LNCaP clone FGC (cell line): Measurements from ENCODE around the gene PSD4.

Experiments
- DNase-seq: peaks from one replicate; pipeline ENCODE4 v3.0.0-alpha.2; 2011; ENCODE audit warnings: low read depth
- H3K4me3 ChIP-seq: 2 replicates; pipeline ENCODE4 v1.5.1; 2011; ENCODE audit warnings: mild to moderate bottlenecking, low read depth, low read length, control low read depth
- TF ChIP-seq, protein P1 (sequence below): IDR thresholded peaks from 2 replicates; pipeline ENCODE4 v1.5.1; 2012; ENCODE audit warnings: mild to moderate bottlenecking; ENCODE audit not compliant: control insufficient read depth, insufficient read depth; ENCODE audit errors: extremely low read depth

The PSD4 gene

DNA sequence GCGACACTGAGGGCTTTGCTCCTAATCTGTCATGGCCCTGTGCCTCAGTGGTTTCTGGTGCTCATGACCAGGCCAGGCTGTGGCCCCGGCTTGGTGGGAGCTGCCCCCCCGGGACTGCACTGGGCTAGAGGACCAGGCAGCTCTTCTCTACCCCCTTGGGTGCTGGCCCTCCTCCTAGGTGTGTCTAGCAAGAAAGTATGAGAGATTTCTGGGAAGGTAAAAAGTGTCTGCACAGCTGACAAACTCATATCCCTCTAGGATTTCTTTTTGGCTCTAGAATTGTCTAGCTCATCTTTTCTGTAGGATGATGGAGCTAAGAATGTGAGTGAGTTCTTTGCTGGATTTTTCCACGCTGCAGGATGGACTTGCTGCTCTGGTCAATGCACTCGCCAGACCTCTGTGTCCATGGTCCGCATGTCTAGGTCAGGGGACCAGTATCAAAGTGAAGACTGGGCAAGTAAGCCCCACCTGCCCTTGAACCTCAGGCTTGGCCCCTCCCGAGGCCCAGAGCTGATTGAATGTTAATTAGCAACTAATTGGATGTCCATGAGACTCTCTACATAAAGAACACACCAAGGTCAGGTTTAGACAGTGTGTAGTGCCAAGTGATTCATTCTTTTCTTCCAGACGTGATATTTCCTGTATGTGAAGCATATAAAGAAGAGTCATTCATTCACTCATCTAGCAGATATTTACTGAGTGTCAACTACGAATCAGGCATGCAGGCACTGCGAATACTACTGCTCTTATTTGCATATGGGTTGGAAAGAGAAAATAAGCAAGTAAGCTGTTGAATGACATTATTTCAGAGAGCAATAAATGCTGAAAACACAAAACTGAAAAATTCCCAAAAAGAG lies 15.6 kb upstream of the PSD4 start:
- H3K4me3 ChIP-seq, result peak overlapping the region; percentile 73
- TF ChIP-seq, protein P1, sequence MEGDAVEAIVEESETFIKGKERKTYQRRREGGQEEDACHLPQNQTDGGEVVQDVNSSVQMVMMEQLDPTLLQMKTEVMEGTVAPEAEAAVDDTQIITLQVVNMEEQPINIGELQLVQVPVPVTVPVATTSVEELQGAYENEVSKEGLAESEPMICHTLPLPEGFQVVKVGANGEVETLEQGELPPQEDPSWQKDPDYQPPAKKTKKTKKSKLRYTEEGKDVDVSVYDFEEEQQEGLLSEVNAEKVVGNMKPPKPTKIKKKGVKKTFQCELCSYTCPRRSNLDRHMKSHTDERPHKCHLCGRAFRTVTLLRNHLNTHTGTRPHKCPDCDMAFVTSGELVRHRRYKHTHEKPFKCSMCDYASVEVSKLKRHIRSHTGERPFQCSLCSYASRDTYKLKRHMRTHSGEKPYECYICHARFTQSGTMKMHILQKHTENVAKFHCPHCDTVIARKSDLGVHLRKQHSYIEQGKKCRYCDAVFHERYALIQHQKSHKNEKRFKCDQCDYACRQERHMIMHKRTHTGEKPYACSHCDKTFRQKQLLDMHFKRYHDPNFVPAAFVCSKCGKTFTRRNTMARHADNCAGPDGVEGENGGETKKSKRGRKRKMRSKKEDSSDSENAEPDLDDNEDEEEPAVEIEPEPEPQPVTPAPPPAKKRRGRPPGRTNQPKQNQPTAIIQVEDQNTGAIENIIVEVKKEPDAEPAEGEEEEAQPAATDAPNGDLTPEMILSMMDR, result no peak
- no peak for DNase-seq

DNA sequence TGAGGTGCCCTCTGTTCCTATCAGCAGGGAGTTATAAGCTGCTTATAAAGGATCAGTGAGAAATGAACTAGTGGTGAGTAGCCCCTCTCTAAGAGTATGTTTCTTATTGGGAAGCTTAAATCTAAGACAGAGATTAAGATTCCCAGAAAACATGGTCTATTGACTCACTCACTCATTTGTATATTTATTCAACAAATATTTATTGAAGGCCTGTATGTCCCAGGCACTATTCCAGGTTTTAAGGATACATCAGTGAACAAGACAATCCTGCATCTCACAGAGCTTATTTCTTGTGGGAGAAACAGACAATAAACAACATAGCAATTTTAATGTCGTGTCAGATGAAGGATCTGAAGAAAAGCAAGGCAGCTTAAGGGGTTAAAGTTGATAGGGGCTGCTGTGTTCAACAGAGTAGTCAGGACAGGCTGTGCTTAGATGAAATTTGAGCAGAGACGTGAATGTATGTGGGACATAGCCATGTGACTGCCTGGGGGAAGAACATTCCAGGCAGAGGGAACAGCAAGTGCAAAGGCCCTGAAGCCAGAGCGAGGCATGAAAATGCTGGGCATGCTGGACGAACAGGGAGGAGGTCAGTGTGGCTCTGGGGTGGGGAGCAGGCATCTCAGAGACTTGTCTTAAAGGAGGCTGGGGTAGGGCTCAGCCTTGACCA lies 14.8 kb upstream of the PSD4 start:
- peak; percentile 94 for DNase-seq
- peak overlapping the region; percentile 73 for H3K4me3 ChIP-seq
- TF ChIP-seq, protein P1, result no peak

DNA sequence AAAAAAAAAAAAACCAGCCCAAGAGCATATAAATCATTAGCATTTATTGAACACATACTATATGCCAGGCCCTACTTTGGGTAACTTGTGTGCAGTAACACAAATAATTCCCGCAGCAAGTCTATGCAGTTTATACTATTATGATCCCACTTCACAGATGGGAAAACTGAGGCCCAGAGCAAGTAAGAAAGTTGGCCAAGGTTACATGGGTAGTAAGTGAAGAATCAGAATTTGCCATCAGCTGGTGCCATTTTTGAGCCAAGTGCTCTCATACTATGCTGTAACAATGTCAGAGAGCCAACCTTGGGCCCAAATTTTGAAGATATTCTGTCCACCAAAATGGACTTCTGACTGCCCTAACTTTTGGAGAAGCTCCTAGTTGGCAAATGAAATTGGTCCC lies 13.5 kb upstream of the PSD4 start:
- no peak for DNase-seq
- TF ChIP-seq, protein P1, result no peak
- no peak overlapping the region for H3K4me3 ChIP-seq

DNA sequence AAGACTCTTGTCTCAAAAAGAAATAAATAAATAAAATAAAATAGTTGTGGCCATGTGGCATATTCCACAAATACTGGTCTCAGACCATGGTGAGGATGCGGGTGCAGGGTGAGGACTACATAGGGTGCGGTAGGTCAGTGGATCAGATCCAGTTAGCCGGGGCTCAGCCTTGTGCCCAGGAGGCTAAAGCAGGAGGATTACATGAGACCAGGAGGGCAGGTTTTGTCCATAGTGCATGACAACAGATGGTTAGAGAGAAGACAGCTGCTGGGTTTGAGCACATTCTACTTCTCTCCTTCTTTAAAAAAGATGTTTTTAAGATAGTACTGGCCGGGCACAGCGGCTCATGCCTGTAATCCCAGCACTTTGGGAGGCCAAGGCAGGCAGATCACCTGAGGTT lies 12.8 kb upstream of the PSD4 start:
- DNase-seq, result no peak
- TF ChIP-seq, protein P1, result no peak
- H3K4me3 ChIP-seq, result no peak overlapping the region

DNA sequence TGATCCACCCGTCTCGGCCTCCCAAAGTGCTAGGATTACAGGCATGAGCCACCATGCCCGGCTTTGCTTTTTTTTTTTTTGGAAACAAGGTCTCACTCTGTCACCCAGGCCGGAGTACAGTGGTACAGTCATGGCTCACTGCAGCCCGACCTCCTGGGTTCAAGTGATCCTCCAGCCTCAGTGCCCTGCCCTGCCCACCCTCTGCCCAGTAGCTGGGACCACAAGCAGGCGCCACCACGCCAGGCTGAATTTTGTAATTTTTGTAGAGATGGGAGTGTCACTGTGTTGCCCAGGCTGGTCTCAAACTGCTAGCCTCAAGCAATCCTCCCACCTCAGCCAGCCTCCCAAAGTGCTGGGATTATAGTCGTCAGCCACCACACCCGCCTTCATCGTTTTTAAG lies 11.6 kb upstream of the PSD4 start:
- no peak overlapping the region for H3K4me3 ChIP-seq
- TF ChIP-seq, protein P1, result no peak
- no peak for DNase-seq

DNA sequence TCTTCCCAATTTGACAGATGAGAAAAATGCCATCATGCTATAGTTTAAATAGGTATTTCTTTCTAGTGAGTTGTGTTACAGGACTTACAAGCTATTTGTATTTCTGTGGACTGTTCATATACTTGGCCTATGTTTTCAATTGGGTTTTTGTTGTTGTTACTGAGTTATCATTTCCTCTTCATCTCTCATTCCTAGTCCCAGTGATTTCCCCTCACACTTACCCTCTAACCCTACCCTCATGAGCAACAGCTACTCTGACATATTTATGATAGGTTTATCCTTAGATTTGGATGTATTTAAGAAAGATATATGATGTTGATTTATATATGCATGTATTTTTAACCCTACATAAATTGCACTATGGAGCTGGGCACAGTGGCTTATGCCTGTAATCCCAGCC lies 10.9 kb upstream of the PSD4 start:
- no peak overlapping the region for H3K4me3 ChIP-seq
- TF ChIP-seq, protein P1, result no peak
- DNase-seq, result no peak
